IMR-90 (cell line): ENCODE measurements around the gene SLC38A3. TPM values are rescaled to one million over a fixed set of nuclear protein-coding genes. Genes with fewer than 3 reads are reported as not detected.

ENCODE experiments used
- CTCF ChIP-seq: conservative IDR thresholded peaks from 2 replicates; pipeline ENCODE4 v1.5.1; 2012; ENCODE audit warnings: mild to moderate bottlenecking, low read depth, low read length, improper control_type of control experiment
- FOS ChIP-seq: fragments of 150-350 bp; IDR thresholded peaks from 2 replicates; pipeline ENCODE4 v1.6.1; 2016; ENCODE audit warnings: low read depth, low read length
- MAZ ChIP-seq: IDR thresholded peaks from 2 replicates; pipeline ENCODE4 v1.6.1; 2012; ENCODE audit warnings: low read depth, mild to moderate bottlenecking, low read length, improper control_type of control experiment, moderate library complexity, borderline replicate concordance
- POLR2A ChIP-seq: IDR thresholded peaks from 2 replicates; pipeline ENCODE4 v1.6.1; 2012; ENCODE audit warnings: mild to moderate bottlenecking, low read depth, low read length
- polyA plus RNA-seq, 3 experiments: library from polyadenylated mRNA; depleted of rRNA; stranded (reverse); fragments of >200 nt; gene quantifications; 2 replicates each; pipeline ENCODE4 v1.2.3, GENCODE V29; 2012; ENCODE audit warnings: low replicate concordance in 1 of 3
- total RNA-seq: library from RNA; depleted of rRNA; stranded (reverse); fragments of >200 nt; gene quantifications from 2 replicates; pipeline ENCODE4 v1.2.3, GENCODE V29; 2012

The SLC38A3 gene
- total and polyA plus RNA-seq, 2 of the 4 experiments (the other 2 are of a cell fraction), result 0.12 to 0.36 TPM

- TF ChIP-seq CTCF (no peak), MAZ (no peak), POLR2A (no peak), FOS (no peak)
These were observed 38.5 kb upstream of the SLC38A3 start (continued) for GRCh38 chr3:50166620-50167019.
